GM18951 (cell line): Measurements from ENCODE around the gene B4GALNT4.
"Not testable (repeated sequence)": the region's sequence is repeated elsewhere in the genome, so short reads cannot be mapped to it uniquely, and the experiment has no call there.

ENCODE experiments used
- POLR2A ChIP-seq: IDR thresholded peaks from 4 replicates; pipeline ENCODE4 v1.6.1; 2011; ENCODE audit warnings: mild to moderate bottlenecking; ENCODE audit not compliant: insufficient read length, insufficient read depth; ENCODE audit errors: extremely low read depth
- in situ Hi-C: fragments of 300-500 bp; cut with MboI; formaldehyde crosslinking; loops from one replicate; pipeline ENCODE4 v1.12.0; 2022; ENCODE audit warnings: low sequenced_read_pairs, mixed read lengths, inconsistent platforms; ENCODE audit not compliant: unreplicated experiment

The B4GALNT4 gene

GRCh38 chr11:330694-331357, 38.5 kb upstream of the B4GALNT4 start:
- in situ Hi-C loops: no loop called here
- TF ChIP-seq POLR2A: no peak

- in situ Hi-C loops: no loop called here
- TF ChIP-seq POLR2A: no peak
Observed at GRCh38 chr11:331358-332060, 37.8 kb upstream of the B4GALNT4 start.

GRCh38 chr11:332651-333480, 36.4 kb upstream of the B4GALNT4 start:
- in situ Hi-C loops: no loop called here
- no peak for TF ChIP-seq POLR2A

- in situ Hi-C loops: not testable (repeated sequence)
Observed at GRCh38 chr11:333616-334263, 35.6 kb upstream of the B4GALNT4 start.

GRCh38 chr11:334264-334994, 34.9 kb upstream of the B4GALNT4 start:
- TF ChIP-seq POLR2A: no peak
- in situ Hi-C loops: no loop called here

- TF ChIP-seq POLR2A: no peak
- in situ Hi-C loops: no loop called here
Observed at GRCh38 chr11:335779-336658, 33.3 kb upstream of the B4GALNT4 start.

GRCh38 chr11:336659-337198, 32.6 kb upstream of the B4GALNT4 start:
- TF ChIP-seq POLR2A: no peak
- in situ Hi-C loops: no loop called here

- TF ChIP-seq POLR2A: no peak
- in situ Hi-C loops: no loop called here
Observed at GRCh38 chr11:337711-338110, 31.6 kb upstream of the B4GALNT4 start.

- in situ Hi-C loops: no loop called here
- TF ChIP-seq POLR2A: no peak
Observed at GRCh38 chr11:339963-340362, 29.3 kb upstream of the B4GALNT4 start.

GRCh38 chr11:340539-341512, 28.5 kb upstream of the B4GALNT4 start:
- TF ChIP-seq POLR2A: no peak
- in situ Hi-C loops: no loop called here

- no peak for TF ChIP-seq POLR2A
- in situ Hi-C loops: no loop called here
Observed at GRCh38 chr11:342328-342727, 27.0 kb upstream of the B4GALNT4 start.
